GM23338 (cell line): ENCODE data around the gene MAP6D1. TPM values are rescaled to one million over a fixed set of nuclear protein-coding genes. Genes with fewer than 3 reads are reported as not detected.

ENCODE experiments used
- ATAC-seq: fragments of 200-7000 bp; cut with Tn5 transposase; 3 replicates; pipeline ENCODE4 v1.9.1; 2020
- DNase-seq: peaks from one replicate; pipeline ENCODE4 v3.0.0-alpha.2; 2015; ENCODE audit warnings: low spot score
- H2AFZ ChIP-seq: fragments of 200-600 bp; sonication (generic); 2 replicates; pipeline ENCODE4 v1.8.0; 2016; ENCODE audit warnings: antibody characterized with exemption, mild to moderate bottlenecking, moderate library complexity
- H3F3A ChIP-seq: fragments of 200-600 bp; sonication (generic); replicated peaks from 2 replicates; pipeline ENCODE4 v1.8.0; 2017; ENCODE audit warnings: antibody characterized with exemption, mixed run types, low read depth
- H3K27ac ChIP-seq: fragments of 200-600 bp; sonication (generic); 2 replicates; pipeline ENCODE4 v1.6.1; 2016; ENCODE audit warnings: low read depth
- H3K27me3 ChIP-seq: fragments of 200-600 bp; sonication (generic); 2 replicates; pipeline ENCODE4 v1.8.0; 2016; ENCODE audit warnings: mild to moderate bottlenecking, mixed run types, moderate library complexity; ENCODE audit not compliant: insufficient read depth
- H3K36me3 ChIP-seq: fragments of 200-600 bp; sonication (generic); 2 replicates; pipeline ENCODE4 v1.8.0; 2016; ENCODE audit warnings: mild to moderate bottlenecking; ENCODE audit not compliant: insufficient read depth
- H3K4me1 ChIP-seq: fragments of 200-600 bp; sonication (generic); 2 replicates; pipeline ENCODE4 v1.8.0; 2016; ENCODE audit warnings: mild to moderate bottlenecking, moderate library complexity; ENCODE audit not compliant: insufficient read depth
- H3K4me2 ChIP-seq: fragments of 200-600 bp; sonication (generic); 2 replicates; pipeline ENCODE4 v1.7.1; 2017; ENCODE audit warnings: mixed run types
- H3K4me3 ChIP-seq: fragments of 200-600 bp; sonication (generic); 2 replicates; pipeline ENCODE4 v1.6.1; 2016; ENCODE audit warnings: mixed run types
- H3K79me2 ChIP-seq: fragments of 200-600 bp; sonication (generic); replicated peaks from 2 replicates; pipeline ENCODE4 v1.8.0; 2017; ENCODE audit warnings: mild to moderate bottlenecking; ENCODE audit not compliant: insufficient read depth
- H3K9me2 ChIP-seq: fragments of 200-600 bp; sonication (generic); 2 replicates; pipeline ENCODE4 v1.8.0; 2017; ENCODE audit not compliant: insufficient read depth
- H4K20me1 ChIP-seq: fragments of 200-600 bp; sonication (generic); replicated peaks from 2 replicates; pipeline ENCODE4 v1.8.0; 2017; ENCODE audit warnings: mild to moderate bottlenecking; ENCODE audit not compliant: insufficient read depth
- H3K27ac Mint-ChIP-seq: 2 replicates; pipeline ENCODE4 v1.8.0; 2020; ENCODE audit warnings: inconsistent platforms, mild to moderate bottlenecking, moderate library complexity, mixed read lengths
- H3K27me3 Mint-ChIP-seq: 3 replicates; pipeline ENCODE4 v1.8.0; 2022; ENCODE audit warnings: low read depth, mild to moderate bottlenecking, moderate library complexity, mixed read lengths, inconsistent platforms; ENCODE audit not compliant: insufficient read depth, poor library complexity
- H3K36me3 Mint-ChIP-seq: 3 replicates; pipeline ENCODE4 v1.8.0; 2021; ENCODE audit warnings: low read depth, mild to moderate bottlenecking, inconsistent platforms, moderate library complexity, mixed read lengths
- H3K4me1 Mint-ChIP-seq: 3 replicates; pipeline ENCODE4 v1.8.0; 2020; ENCODE audit warnings: mild to moderate bottlenecking, inconsistent platforms, mixed read lengths
- H3K4me3 Mint-ChIP-seq: 3 replicates; pipeline ENCODE4 v1.8.0; 2021; ENCODE audit warnings: moderate library complexity, mild to moderate bottlenecking, inconsistent platforms, mixed read lengths
- H3K9me3 Mint-ChIP-seq: 3 replicates; pipeline ENCODE4 v1.8.0; 2020; ENCODE audit warnings: moderate library complexity, mild to moderate bottlenecking, inconsistent platforms, mixed read lengths
- CREB1 ChIP-seq: fragments of 250-450 bp; sonication (Bioruptor Pico); IDR thresholded peaks from 2 replicates; pipeline ENCODE4 v1.5.0; 2020; ENCODE audit warnings: low read depth, mild to moderate bottlenecking, moderate library complexity
- CTCF ChIP-seq, 2 experiments: fragments of 200-600 bp in 1 of 2; sonication (generic) in 1 of 2; conservative IDR thresholded peaks; 2 replicates each; pipeline versions ENCODE4 v1.5.1 to v1.6.1; 2016 to 2017; ENCODE audit warnings: antibody characterized with exemption in 2 of 2, low read depth in 2 of 2, mild to moderate bottlenecking in 2 of 2, moderate library complexity in 1 of 2
- ETS1 ChIP-seq: IDR thresholded peaks from 2 replicates; pipeline ENCODE4 v1.6.1; 2016; ENCODE audit warnings: antibody characterized with exemption
- EZH2 ChIP-seq: fragments of 200-600 bp; sonication (generic); IDR thresholded peaks from one replicate; pipeline ENCODE4 v1.8.0; 2017; ENCODE audit warnings: antibody characterized with exemption, mild to moderate bottlenecking, low read depth; ENCODE audit not compliant: unreplicated experiment
- EZH2phosphoT487 ChIP-seq: fragments of 200-600 bp; sonication (generic); IDR thresholded peaks from one replicate; pipeline ENCODE4 v1.8.1; 2018; ENCODE audit warnings: antibody characterized with exemption; ENCODE audit not compliant: unreplicated experiment
- NANOG ChIP-seq: IDR thresholded peaks from 2 replicates; pipeline ENCODE4 v1.6.1; 2016; ENCODE audit warnings: antibody characterized with exemption, borderline replicate concordance
- POLR2AphosphoS5 ChIP-seq: IDR thresholded peaks from 2 replicates; pipeline ENCODE4 v1.6.1; 2016; ENCODE audit warnings: antibody characterized with exemption, low read depth
- REST ChIP-seq: IDR thresholded peaks from one replicate; pipeline ENCODE4 v1.6.1; 2018; ENCODE audit warnings: antibody characterized with exemption; ENCODE audit not compliant: unreplicated experiment
- STAT1 ChIP-seq: IDR thresholded peaks from one replicate; pipeline ENCODE4 v1.6.1; 2016; ENCODE audit warnings: antibody characterized with exemption; ENCODE audit not compliant: unreplicated experiment
- ZNF114 ChIP-seq: fragments of 250-450 bp; sonication (Bioruptor Pico); IDR thresholded peaks from 2 replicates; pipeline ENCODE4 v1.5.0; 2020; ENCODE audit warnings: mild to moderate bottlenecking, moderate library complexity
- ZNF331 ChIP-seq: fragments of 250-450 bp; sonication (Bioruptor Pico); IDR thresholded peaks from 2 replicates; pipeline ENCODE4 v1.5.0; 2020; ENCODE audit warnings: low read depth, mild to moderate bottlenecking, moderate library complexity
- polyA plus RNA-seq: library from polyadenylated mRNA; unstranded; fragments of >200 nt; fragmentation: Nextera tagmentation; extraction: Ambion mirVana; gene quantifications from 2 replicates; pipeline ENCODE4 v1.2.1, GENCODE V29; 2016
- total RNA-seq: library from RNA; depleted of rRNA; stranded (reverse); fragments of >200 nt; shearing (Covaris generic); gene quantifications from 2 replicates; pipeline ENCODE4 v1.2.3, GENCODE V29; 2014

Gene MAP6D1
- total and polyA plus RNA-seq, 2 experiments from 2014 or later = 2.6 to 8.2 TPM

- Mint-ChIP-seq H3K36me3 (peaks cover 91% of the 10 kb centered on the region), H3K27ac (no peak overlapping the region), H3K4me3 (no peak overlapping the region), H3K9me3 (no peaks in the 10 kb centered on the region; the same call in 2 of the 3 replicates), H3K4me1 (no peaks in the 10 kb centered on the region), H3K27me3 (peaks cover 7% of the 10 kb centered on the region)
- Histone ChIP-seq H4K20me1 (peaks cover 7% of the 10 kb centered on the region), H3K4me1 (no peaks in the 10 kb centered on the region), H3K79me2 (no peaks in the 10 kb centered on the region), H3F3A (no peaks in the 10 kb centered on the region; the same call in 1 of the 2 replicates), H3K4me3 (no peak overlapping the region), H3K36me3 (peaks cover 63% of the 10 kb centered on the region), H3K4me2 (no peak overlapping the region), H3K27ac (no peak overlapping the region), H3K9me2 (no peaks in the 10 kb centered on the region), H3K27me3 (no peaks in the 10 kb centered on the region), H2AFZ (no peak overlapping the region)
- no peak for ATAC-seq
- no peak for DNase-seq
- TF ChIP-seq EZH2phosphoT487 (no peak), REST (no peak), CREB1 (CRISPR knock-in tag) (no peak), ETS1 (no peak), CTCF (conservative IDR thresholded peaks at IDR 0.05; ENCODE audit: low read depth in 2 of 2) (no peak), EZH2 (no peak), ZNF331 (no peak), ZNF114 (CRISPR knock-in tag) (no peak), STAT1 (no peak), NANOG (no peak), POLR2AphosphoS5 (no peak)
Observed at GRCh38 chr3:183807881-183808280, 17.5 kb downstream of the MAP6D1 start.
